ENCODE measurements around the gene PURB.
"Not testable (repeated sequence)": the region's sequence is repeated elsewhere in the genome, so short reads cannot be mapped to it uniquely, and the experiment has no call there.

PURB gene

GRCh38 chr7:44867073-44867995 lies 18.0 kb downstream of the PURB start:
- no peak for TF ChIP-seq CTCF (IDR thresholded peaks at IDR 0.05; ENCODE audit: extremely low read depth, missing control alignments)
- DNase-seq (ENCODE audit: low spot score) = no peak

GRCh38 chr7:44861949-44862348 lies 23.4 kb downstream of the PURB start:
- not testable (repeated sequence) for DNase-seq (ENCODE audit: low spot score)

- TF ChIP-seq CTCF (IDR thresholded peaks at IDR 0.05; ENCODE audit: extremely low read depth, missing control alignments) = no peak
- DNase-seq (ENCODE audit: low spot score) = no peak
These were observed 27.2 kb downstream of the PURB start for GRCh38 chr7:44858161-44858560.

GRCh38 chr7:44854644-44855364 lies 30.5 kb downstream of the PURB start:
- DNase-seq (ENCODE audit: low spot score) = no peak

GRCh38 chr7:44853391-44853790 lies 31.9 kb downstream of the PURB start:
- no peak for TF ChIP-seq CTCF (IDR thresholded peaks at IDR 0.05; ENCODE audit: extremely low read depth, missing control alignments)

More at GRCh38 chr7:44854644-44855364, 30.5 kb downstream of the PURB start:
- no peak for TF ChIP-seq CTCF (IDR thresholded peaks at IDR 0.05; ENCODE audit: extremely low read depth, missing control alignments)

GRCh38 chr7:44852590-44852989 lies 32.7 kb downstream of the PURB start:
- no peak for TF ChIP-seq CTCF (IDR thresholded peaks at IDR 0.05; ENCODE audit: extremely low read depth, missing control alignments)
- no peak for DNase-seq (ENCODE audit: low spot score)

More at GRCh38 chr7:44853391-44853790, 31.9 kb downstream of the PURB start:
- no peak for DNase-seq (ENCODE audit: low spot score)

- TF ChIP-seq CTCF (IDR thresholded peaks at IDR 0.05; ENCODE audit: extremely low read depth, missing control alignments) = no peak
- DNase-seq (ENCODE audit: low spot score) = no peak
These were observed 35.3 kb downstream of the PURB start for GRCh38 chr7:44849885-44850544.

Data from GM20000 (cell line).